Neural progenitor cell (in vitro differentiated cells): ENCODE results near the gene NTN5. TPM values are rescaled to one million over a fixed set of nuclear protein-coding genes. Genes with fewer than 3 reads are reported as not detected.

ENCODE experiments used
- DNase-seq: peaks from one replicate; pipeline ENCODE4 v3.0.0-alpha.2; 2016; ENCODE audit warnings: low spot score
- H2AFZ ChIP-seq: fragments of 200-600 bp; sonication (generic); replicated peaks from 2 replicates; pipeline ENCODE4 v1.6.1; 2016; ENCODE audit warnings: antibody characterized with exemption
- H3F3A ChIP-seq: fragments of 200-600 bp; sonication (generic); 2 replicates; pipeline ENCODE4 v1.6.1; 2016; ENCODE audit warnings: antibody characterized with exemption, low read depth
- H3K27ac ChIP-seq: fragments of 200-600 bp; sonication (generic); 2 replicates; pipeline ENCODE4 v1.5.1; 2016; ENCODE audit warnings: mild to moderate bottlenecking
- H3K27me3 ChIP-seq: fragments of 200-600 bp; sonication (generic); 2 replicates; pipeline ENCODE4 v1.6.1; 2016; ENCODE audit warnings: mild to moderate bottlenecking, moderate library complexity
- H3K36me3 ChIP-seq: fragments of 200-600 bp; sonication (generic); 2 replicates; pipeline ENCODE4 v1.5.1; 2016
- H3K4me1 ChIP-seq: fragments of 200-600 bp; sonication (generic); 2 replicates; pipeline ENCODE4 v1.6.1; 2016; ENCODE audit warnings: mixed run types
- H3K4me2 ChIP-seq: fragments of 200-600 bp; sonication (generic); 2 replicates; pipeline ENCODE4 v1.6.1; 2016
- H3K4me3 ChIP-seq: fragments of 200-600 bp; sonication (generic); 2 replicates; pipeline ENCODE4 v1.5.1; 2016
- H3K79me2 ChIP-seq: fragments of 200-600 bp; sonication (generic); 2 replicates; pipeline ENCODE4 v1.6.1; 2016; ENCODE audit warnings: low read depth
- H3K9ac ChIP-seq: fragments of 200-600 bp; sonication (generic); 2 replicates; pipeline ENCODE4 v1.6.1; 2016
- H3K9me3 ChIP-seq: fragments of 200-600 bp; sonication (generic); 2 replicates; pipeline ENCODE4 v1.5.1; 2016; ENCODE audit warnings: low read depth
- H4K20me1 ChIP-seq: fragments of 200-600 bp; sonication (generic); 2 replicates; pipeline ENCODE4 v1.6.1; 2016; ENCODE audit warnings: low read depth
- H3K27ac Mint-ChIP-seq: 3 replicates; pipeline ENCODE4 v1.8.0; 2021; ENCODE audit warnings: mixed read lengths
- H3K27me3 Mint-ChIP-seq: 2 replicates; pipeline ENCODE4 v1.8.0; 2022; ENCODE audit warnings: low read depth, mild to moderate bottlenecking, inconsistent platforms, moderate library complexity, mixed read lengths; ENCODE audit not compliant: insufficient read depth
- H3K36me3 Mint-ChIP-seq: 3 replicates; pipeline ENCODE4 v1.8.0; 2021; ENCODE audit warnings: mixed read lengths
- H3K4me1 Mint-ChIP-seq: 3 replicates; pipeline ENCODE4 v1.8.0; 2021; ENCODE audit warnings: mixed read lengths
- H3K4me3 Mint-ChIP-seq: 3 replicates; pipeline ENCODE4 v1.8.0; 2021; ENCODE audit warnings: mild to moderate bottlenecking, moderate library complexity, mixed read lengths
- H3K9me3 Mint-ChIP-seq: 3 replicates; pipeline ENCODE4 v1.8.0; 2020; ENCODE audit warnings: mixed read lengths
- CTCF ChIP-seq: fragments of 200-600 bp; sonication (generic); IDR thresholded peaks from 2 replicates; pipeline ENCODE4 v1.5.1; 2017; ENCODE audit warnings: antibody characterized with exemption, mild to moderate bottlenecking
- EZH2 ChIP-seq: fragments of 200-600 bp; sonication (generic); IDR thresholded peaks from 2 replicates; pipeline ENCODE4 v1.6.1; 2017; ENCODE audit warnings: antibody characterized with exemption, mild to moderate bottlenecking, moderate library complexity
- EZH2phosphoT487 ChIP-seq: fragments of 200-600 bp; sonication (generic); IDR thresholded peaks from 2 replicates; pipeline ENCODE4 v1.6.1; 2017; ENCODE audit warnings: antibody characterized with exemption
- total RNA-seq: library from RNA; depleted of rRNA; stranded (reverse); fragments of >200 nt; gene quantifications from 2 replicates; pipeline ENCODE4 v1.2.3, GENCODE V29; 2015; ENCODE audit warnings: low replicate concordance

NTN5 gene
- total RNA-seq, 1 donor from 2014 or later: not detected

- H4K20me1 ChIP-seq: peaks cover 21% of the 10 kb centered on the region
- no peak for TF ChIP-seq EZH2
- no peak for TF ChIP-seq EZH2phosphoT487
- no peak for TF ChIP-seq CTCF
- peak overlapping the region; percentile 87 for H3K4me3 ChIP-seq
- H3K27ac Mint-ChIP-seq: peak overlapping the region; percentile 97
- peaks cover 49% of the 10 kb centered on the region for H3K4me1 Mint-ChIP-seq
- H3K36me3 Mint-ChIP-seq: peaks cover 9% of the 10 kb centered on the region
- H3K9ac ChIP-seq: no peak overlapping the region
- H3K27ac ChIP-seq: peak overlapping the region; percentile 76
- H3K9me3 Mint-ChIP-seq: no peaks in the 10 kb centered on the region
- peak overlapping the region; percentile 90 for H3K4me3 Mint-ChIP-seq
- peak; percentile 99 for DNase-seq
- H3F3A ChIP-seq: peaks cover 47% of the 10 kb centered on the region
- peaks cover 17% of the 10 kb centered on the region for H3K4me1 ChIP-seq
- no peaks in the 10 kb centered on the region for H3K27me3 ChIP-seq
- H2AFZ ChIP-seq: no peak overlapping the region
- H3K27me3 Mint-ChIP-seq: peaks cover 6% of the 10 kb centered on the region
- no peaks in the 10 kb centered on the region for H3K36me3 ChIP-seq
- H3K79me2 ChIP-seq: peaks cover 10% of the 10 kb centered on the region
- H3K9me3 ChIP-seq: no peaks in the 10 kb centered on the region
- H3K4me2 ChIP-seq: peak overlapping the region; percentile 98
These were observed 35.3 kb downstream of the NTN5 start for GRCh38 chr19:48637449-48637947.

- TF ChIP-seq CTCF (peak; percentile 15), EZH2phosphoT487 (no peak), EZH2 (peak; percentile 25)
- H3K9me3 Mint-ChIP-seq: no peaks in the 10 kb centered on the region
- peaks cover 53% of the 10 kb centered on the region for H3K4me1 Mint-ChIP-seq
- H3K4me1 ChIP-seq: peaks cover 17% of the 10 kb centered on the region
- H3K27me3 ChIP-seq: no peaks in the 10 kb centered on the region
- peak within 1 kb of the TSS; percentile 87 for H3K4me3 ChIP-seq
- peak within 1 kb of the TSS; percentile 98 for H3K4me2 ChIP-seq
- H3K36me3 ChIP-seq: no peaks in the 10 kb centered on the region
- peak within 1 kb of the TSS; percentile 76 for H3K27ac ChIP-seq
- peak within 1 kb of the TSS; percentile 27 for H3K9ac ChIP-seq
- H3K27ac Mint-ChIP-seq: peak within 1 kb of the TSS; percentile 97
- peaks cover 8% of the 10 kb centered on the region for H3K36me3 Mint-ChIP-seq
- peaks cover 4% of the 10 kb centered on the region for H3K27me3 Mint-ChIP-seq
- no peak within 1 kb of the TSS for H2AFZ ChIP-seq
- no peak for DNase-seq
- H3K9me3 ChIP-seq: no peaks in the 10 kb centered on the region
- H4K20me1 ChIP-seq: peaks cover 21% of the 10 kb centered on the region
- peaks cover 49% of the 10 kb centered on the region for H3F3A ChIP-seq
- H3K4me3 Mint-ChIP-seq: peak within 1 kb of the TSS; percentile 90
- peaks cover 10% of the 10 kb centered on the region for H3K79me2 ChIP-seq
These were observed 35.9 kb downstream of the NTN5 start, which contains the start of gene DBP for GRCh38 chr19:48636859-48637448. Gene DBP, minus strand, starts transcription at chr19:48637379. Its CDS starts 385 bp downstream, at chr19:48636994.

- H3K9me3 Mint-ChIP-seq: no peaks in the 10 kb centered on the region
- TF ChIP-seq CTCF (no peak), EZH2phosphoT487 (no peak), EZH2 (no peak)
- Histone ChIP-seq H2AFZ (no peak overlapping the region), H3K4me3 (peak overlapping the region; percentile 87), H3K4me1 (peaks cover 17% of the 10 kb centered on the region), H3K9me3 (no peaks in the 10 kb centered on the region), H4K20me1 (peaks cover 26% of the 10 kb centered on the region), H3F3A (peaks cover 56% of the 10 kb centered on the region), H3K36me3 (no peaks in the 10 kb centered on the region), H3K9ac (peak overlapping the region; percentile 40), H3K4me2 (peak overlapping the region; percentile 98), H3K79me2 (peaks cover 10% of the 10 kb centered on the region), H3K27ac (no peak overlapping the region), H3K27me3 (no peaks in the 10 kb centered on the region)
- H3K36me3 Mint-ChIP-seq: peaks cover 8% of the 10 kb centered on the region
- H3K4me1 Mint-ChIP-seq: peaks cover 60% of the 10 kb centered on the region
- peak; percentile 46 for DNase-seq
- H3K4me3 Mint-ChIP-seq: peak overlapping the region; percentile 90
- H3K27ac Mint-ChIP-seq: no peak overlapping the region
- H3K27me3 Mint-ChIP-seq: peaks cover 8% of the 10 kb centered on the region
These were observed 36.6 kb downstream of the NTN5 start for GRCh38 chr19:48635966-48636858.
